Fibroblast of villous mesenchyme (primary cell): ENCODE results near the gene CTNNA3. TPM values are rescaled to one million over a fixed set of nuclear protein-coding genes. Genes with fewer than 3 reads are reported as not detected.

ENCODE experiments used
- DNase-seq: peaks from one replicate; pipeline ENCODE4 v3.0.0-alpha.2; 2010; ENCODE audit warnings: low read depth
- H3K4me3 ChIP-seq: 2 replicates; pipeline ENCODE4 v1.5.1; 2011; ENCODE audit warnings: low read depth, mild to moderate bottlenecking, low read length
- total RNA-seq: library from RNA; depleted of rRNA; stranded (reverse); fragments of >200 nt; gene quantifications from 2 replicates; pipeline ENCODE4 v1.2.3, GENCODE V29; 2012
- TF ChIP-seq, protein P1 (sequence below): IDR thresholded peaks from 2 replicates; pipeline ENCODE4 v1.5.1; 2012; ENCODE audit warnings: low read depth, mild to moderate bottlenecking, low read length; ENCODE audit not compliant: insufficient read depth

Gene CTNNA3
- total RNA-seq, 1 donor = not detected

DNA sequence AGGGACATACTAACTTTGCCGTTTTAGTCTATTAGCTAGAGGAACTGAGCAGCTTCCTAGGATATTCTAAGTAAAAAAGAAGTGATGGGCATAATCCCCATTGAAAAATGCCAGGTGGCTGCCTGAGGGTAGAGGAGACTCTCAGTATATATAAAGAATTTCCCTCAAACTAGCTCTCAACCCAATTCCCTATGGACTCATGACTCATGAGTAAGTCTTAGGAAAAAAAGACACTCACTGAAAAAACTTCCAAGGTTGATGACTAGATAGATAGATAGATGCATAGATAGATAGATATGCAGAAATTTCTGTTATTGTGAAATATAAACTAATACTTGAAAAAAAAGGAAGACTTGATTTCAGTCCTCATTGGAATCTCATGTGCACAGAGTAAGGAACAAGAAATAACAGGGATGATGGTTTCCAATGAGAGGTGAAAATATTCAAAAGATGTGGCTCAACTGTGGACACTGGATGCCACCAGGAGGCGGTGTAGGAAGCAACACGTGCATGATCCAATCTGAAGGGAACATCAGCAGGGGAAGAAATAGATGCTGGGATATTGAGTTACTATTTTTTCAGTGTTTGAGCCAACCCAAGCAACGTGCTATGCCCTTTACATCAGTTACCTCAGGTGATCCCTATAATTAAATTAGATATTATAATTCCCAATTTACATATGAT, 1481.1 kb downstream of the CTNNA3 start:
- no peak overlapping the region for H3K4me3 ChIP-seq
- TF ChIP-seq, protein P1, sequence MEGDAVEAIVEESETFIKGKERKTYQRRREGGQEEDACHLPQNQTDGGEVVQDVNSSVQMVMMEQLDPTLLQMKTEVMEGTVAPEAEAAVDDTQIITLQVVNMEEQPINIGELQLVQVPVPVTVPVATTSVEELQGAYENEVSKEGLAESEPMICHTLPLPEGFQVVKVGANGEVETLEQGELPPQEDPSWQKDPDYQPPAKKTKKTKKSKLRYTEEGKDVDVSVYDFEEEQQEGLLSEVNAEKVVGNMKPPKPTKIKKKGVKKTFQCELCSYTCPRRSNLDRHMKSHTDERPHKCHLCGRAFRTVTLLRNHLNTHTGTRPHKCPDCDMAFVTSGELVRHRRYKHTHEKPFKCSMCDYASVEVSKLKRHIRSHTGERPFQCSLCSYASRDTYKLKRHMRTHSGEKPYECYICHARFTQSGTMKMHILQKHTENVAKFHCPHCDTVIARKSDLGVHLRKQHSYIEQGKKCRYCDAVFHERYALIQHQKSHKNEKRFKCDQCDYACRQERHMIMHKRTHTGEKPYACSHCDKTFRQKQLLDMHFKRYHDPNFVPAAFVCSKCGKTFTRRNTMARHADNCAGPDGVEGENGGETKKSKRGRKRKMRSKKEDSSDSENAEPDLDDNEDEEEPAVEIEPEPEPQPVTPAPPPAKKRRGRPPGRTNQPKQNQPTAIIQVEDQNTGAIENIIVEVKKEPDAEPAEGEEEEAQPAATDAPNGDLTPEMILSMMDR = no peak
- no peak for DNase-seq

DNA sequence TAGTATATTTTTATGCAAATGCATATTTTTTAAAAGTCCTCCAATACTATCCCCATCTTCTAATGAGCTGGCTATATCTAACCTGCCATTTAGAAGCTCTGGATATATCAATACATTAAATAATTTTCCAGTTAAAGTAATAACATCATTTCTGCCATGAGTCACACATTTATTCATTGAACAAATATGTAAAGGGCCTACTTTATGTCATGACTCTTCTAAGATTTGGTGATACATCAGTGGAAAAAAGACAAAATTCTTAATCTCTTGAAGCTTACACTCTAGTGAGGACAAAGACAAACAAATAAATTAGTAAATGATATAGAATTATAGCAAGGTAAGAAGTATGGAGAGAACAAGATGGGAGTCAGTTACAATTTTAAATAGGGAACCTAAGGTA, 1487.0 kb downstream of the CTNNA3 start:
- DNase-seq = no peak
- H3K4me3 ChIP-seq = no peak overlapping the region
- TF ChIP-seq, protein P1 = no peak

- H3K4me3 ChIP-seq = no peak overlapping the region
- DNase-seq = no peak
- TF ChIP-seq, protein P1 = no peak
Measured at GRCh38 chr10:66204838-66205237, 1491.2 kb downstream of the CTNNA3 start.

DNA sequence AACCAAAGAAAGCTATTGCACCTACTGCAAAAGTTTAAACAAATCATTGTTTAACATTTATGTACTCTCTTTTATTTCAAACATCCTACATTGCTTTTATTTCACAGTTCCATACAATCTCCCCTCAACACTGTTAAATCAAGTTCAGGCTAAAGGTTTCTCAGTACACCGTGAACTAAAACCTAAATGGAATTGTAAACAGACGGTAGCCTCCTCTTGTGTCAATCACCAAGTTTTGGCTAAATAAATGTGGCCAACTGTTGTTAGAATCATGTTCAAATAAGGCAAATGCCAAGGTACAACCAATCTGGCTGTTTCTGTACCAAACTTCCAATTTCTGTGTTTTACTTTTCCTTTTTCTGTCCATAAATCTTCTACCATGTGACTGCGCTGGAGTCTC, 1493.9 kb downstream of the CTNNA3 start:
- DNase-seq = no peak
- no peak overlapping the region for H3K4me3 ChIP-seq
- TF ChIP-seq, protein P1 = no peak

DNA sequence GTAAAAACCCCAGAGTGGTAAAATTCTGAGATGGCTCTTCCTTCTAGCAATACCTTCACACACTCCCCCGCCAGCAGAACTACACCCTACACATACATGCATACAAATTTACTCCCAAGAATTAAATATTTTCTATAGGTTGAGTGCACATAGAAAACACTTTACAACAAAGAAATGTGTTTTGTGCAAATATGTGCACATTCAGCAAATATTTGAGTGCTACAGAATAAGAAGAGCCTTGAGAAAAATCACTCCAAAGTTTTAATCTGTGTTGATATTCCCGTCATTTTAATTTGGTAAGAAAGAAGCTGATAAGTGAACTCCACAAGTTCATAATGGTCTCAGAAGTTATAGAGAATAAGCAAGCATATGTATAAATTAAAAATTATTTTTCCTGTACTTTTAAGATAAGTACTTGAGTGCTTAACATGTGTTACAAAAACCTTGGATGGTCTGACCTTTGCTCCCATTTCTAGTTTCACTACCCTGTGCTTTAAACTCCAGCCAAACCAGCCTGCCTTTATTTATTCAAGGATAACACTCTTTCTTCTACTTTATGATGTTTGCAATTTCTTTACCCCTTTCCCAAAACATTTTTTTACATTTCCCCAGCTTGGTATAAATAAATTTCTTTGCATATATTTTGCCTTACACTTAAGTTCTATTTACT, 1503.7 kb downstream of the CTNNA3 start:
- TF ChIP-seq, protein P1 = no peak
- H3K4me3 ChIP-seq = no peak overlapping the region
- DNase-seq = no peak

- no peak overlapping the region for H3K4me3 ChIP-seq
- TF ChIP-seq, protein P1 = no peak
- no peak for DNase-seq
Measured at GRCh38 chr10:66190413-66190812, 1505.6 kb downstream of the CTNNA3 start.
